GM18520 (cell line): ENCODE results near the gene SNX12.
"Not testable (repeated sequence)": the region's sequence is repeated elsewhere in the genome, so short reads cannot be mapped to it uniquely, and the experiment has no call there.

Experiments
- ATAC-seq: cut with Tn5 transposase; IDR thresholded peaks from one replicate; pipeline ENCODE4 v1.9.1; 2021; ENCODE audit not compliant: unreplicated experiment

The SNX12 gene

GRCh38 chrX:71095033-71095432 lies 26.9 kb upstream of the SNX12 start:
- no peak for ATAC-seq

GRCh38 chrX:71091263-71091662 lies 23.1 kb upstream of the SNX12 start:
- ATAC-seq, result no peak

- no peak for ATAC-seq
These were observed 17.8 kb upstream of the SNX12 start for GRCh38 chrX:71085900-71086299.

GRCh38 chrX:71082822-71083221 lies 14.7 kb upstream of the SNX12 start:
- ATAC-seq, result no peak

GRCh38 chrX:71082124-71082647 lies 14.1 kb upstream of the SNX12 start:
- no peak for ATAC-seq

- ATAC-seq, result no peak
These were observed 13.4 kb upstream of the SNX12 start for GRCh38 chrX:71081330-71082123.

- no peak for ATAC-seq
These were observed 2.4 kb upstream of the SNX12 start for GRCh38 chrX:71070531-71070930.

GRCh38 chrX:71067712-71068043 lies 456 bp downstream of the SNX12 start:
- ATAC-seq, result no peak

- no peak for ATAC-seq
These were observed 1.0 kb downstream of the SNX12 start for GRCh38 chrX:71067089-71067488.

- no peak for ATAC-seq
These were observed 8.0 kb downstream of the SNX12 start for GRCh38 chrX:71060127-71060526.

- ATAC-seq, result no peak
These were observed 10.1 kb downstream of the SNX12 start for GRCh38 chrX:71057848-71058530.

- no peak for ATAC-seq
These were observed 11.3 kb downstream of the SNX12 start for GRCh38 chrX:71056867-71057266.

GRCh38 chrX:71053217-71053621 lies 14.9 kb downstream of the SNX12 start:
- ATAC-seq, result no peak

GRCh38 chrX:71052721-71053120 lies 15.4 kb downstream of the SNX12 start:
- ATAC-seq, result no peak

- ATAC-seq, result not testable (repeated sequence)
These were observed 20.2 kb downstream of the SNX12 start for GRCh38 chrX:71047891-71048290.

- no peak for ATAC-seq
These were observed 50.7 kb downstream of the SNX12 start for GRCh38 chrX:71017396-71017939.
